Endothelial cell of umbilical vein (primary cell): ENCODE data around the gene TTC31. TPM values are rescaled to one million over a fixed set of nuclear protein-coding genes. Genes with fewer than 3 reads are reported as not detected.

ENCODE experiments used
- BruUV-seq: library from RNA; stranded (reverse); fragments of 400-500 nt; replicated peaks from 2 replicates; lab custom pipeline; 2021; lab: Mats Ljungman, UMichigan
- CTCF ChIA-PET: fragments of 300-600, 350-600 bp; sonication (Branson Sonifier 250); formaldehyde crosslinking; loops from one replicate; lab custom pipeline; 2021; ENCODE audit warnings: antibody characterized with exemption, inconsistent platforms; lab: Charles Lee
- POLR2A ChIA-PET: fragments of 300-600, 350-600 bp; sonication (Branson Sonifier 250); formaldehyde crosslinking; loops from one replicate; lab custom pipeline; 2021; ENCODE audit warnings: antibody characterized with exemption, inconsistent platforms; lab: Charles Lee
- DNase-seq: peaks from one replicate; pipeline ENCODE4 v3.0.0-alpha.2; 2011; ENCODE audit warnings: low read depth, low spot score
- FAIRE-seq: peaks from 2 replicates; lab custom pipeline; 2011; peaks lifted over from hg19 to GRCh38; lab: Jason Lieb, UNC
- H2AFZ ChIP-seq: 2 replicates; pipeline ENCODE4 v1.6.0; 2012; ENCODE audit warnings: low read depth, low read length, control low read depth, inconsistent platforms
- H3K27ac ChIP-seq: 2 replicates; pipeline ENCODE4 v1.5.1; 2011; ENCODE audit warnings: low read depth, mild to moderate bottlenecking, control low read depth, low read length, moderate library complexity; ENCODE audit not compliant: insufficient read depth
- H3K27me3 ChIP-seq, 2 experiments: 2 replicates each; pipeline versions ENCODE4 v1.6.0 to v1.6.1; 2011; ENCODE audit warnings: low read length in 2 of 2, mixed read lengths in 1 of 2; ENCODE audit not compliant: control insufficient read depth in 2 of 2, insufficient read depth in 2 of 2
- H3K36me3 ChIP-seq, 2 experiments: 2 replicates in 1 of 2; 3 replicates in 1 of 2; pipeline ENCODE4 v1.5.1; 2011; ENCODE audit warnings: low read length in 2 of 2, mild to moderate bottlenecking in 1 of 2, moderate library complexity in 1 of 2; ENCODE audit not compliant: control insufficient read depth in 2 of 2, insufficient read depth in 2 of 2; ENCODE audit errors: extremely low read depth in 1 of 2
- H3K4me1 ChIP-seq: 3 replicates; pipeline ENCODE4 v1.5.1; 2011; ENCODE audit warnings: mild to moderate bottlenecking, low read length; ENCODE audit not compliant: control insufficient read depth, insufficient read depth; ENCODE audit errors: extremely low read depth
- H3K4me2 ChIP-seq: 2 replicates; pipeline ENCODE4 v1.6.1; 2011; ENCODE audit warnings: low read length, control low read depth, mixed read lengths; ENCODE audit not compliant: insufficient read depth
- H3K4me3 ChIP-seq, 3 experiments: fragments of 200-600 bp in 1 of 3; sonication (generic), shearing (Covaris generic) in 1 of 3; replicated peaks in 1 of 3; 2 replicates each; pipeline ENCODE4 v1.5.1; 2011 to 2016; ENCODE audit warnings: control low read depth in 3 of 3, low read length in 3 of 3, mild to moderate bottlenecking in 2 of 3, inconsistent platforms in 1 of 3, low read depth in 1 of 3, moderate library complexity in 1 of 3; ENCODE audit not compliant: insufficient read depth in 1 of 3
- H3K79me2 ChIP-seq: 2 replicates; pipeline ENCODE4 v1.6.0; 2012; ENCODE audit warnings: low read length, inconsistent platforms; ENCODE audit not compliant: control insufficient read depth, insufficient read depth
- H3K9ac ChIP-seq: replicated peaks from 2 replicates; pipeline ENCODE3; 2011; ENCODE audit warnings: low read length, control low read depth; ENCODE audit not compliant: insufficient read depth; ENCODE audit errors: extremely low read depth
- H3K9me1 ChIP-seq: replicated peaks from 3 replicates; pipeline ENCODE4 v1.6.0; 2011; ENCODE audit warnings: mild to moderate bottlenecking, low read length; ENCODE audit not compliant: control insufficient read depth, insufficient read depth; ENCODE audit errors: extremely low read depth
- H3K9me3 ChIP-seq: replicated peaks from 2 replicates; pipeline ENCODE4 v1.5.1; 2012; ENCODE audit warnings: low read length, inconsistent platforms; ENCODE audit not compliant: control insufficient read depth, insufficient read depth
- H4K20me1 ChIP-seq: replicated peaks from 2 replicates; pipeline ENCODE3; 2011; ENCODE audit warnings: mild to moderate bottlenecking, low read length; ENCODE audit not compliant: control insufficient read depth, insufficient read depth; ENCODE audit errors: extremely low read depth
- EZH2 ChIP-seq: IDR thresholded peaks from 2 replicates; pipeline ENCODE4 v1.6.1; 2012; ENCODE audit warnings: borderline replicate concordance, low read depth, mild to moderate bottlenecking, moderate library complexity, low read length, inconsistent platforms; ENCODE audit not compliant: severe bottlenecking
- FOS ChIP-seq: IDR thresholded peaks from 2 replicates; pipeline ENCODE4 v1.6.1; 2011; ENCODE audit warnings: mild to moderate bottlenecking, low read length, moderate library complexity, borderline replicate concordance; ENCODE audit not compliant: insufficient read depth
- GATA2 ChIP-seq: IDR thresholded peaks from 2 replicates; pipeline ENCODE4 v1.7.0; 2011; ENCODE audit warnings: low read depth, mild to moderate bottlenecking, moderate library complexity, mixed read lengths, low read length; ENCODE audit not compliant: insufficient read length, insufficient read depth
- JUN ChIP-seq: IDR thresholded peaks from 2 replicates; pipeline ENCODE4 v1.6.1; 2011; ENCODE audit warnings: borderline replicate concordance, low read depth; ENCODE audit not compliant: insufficient read length, insufficient read depth
- MYC ChIP-seq: IDR thresholded peaks from one replicate; pipeline ENCODE4 v1.6.1; 2011; ENCODE audit warnings: mild to moderate bottlenecking, low read depth, low read length
- POLR2A ChIP-seq: IDR thresholded peaks from 2 replicates; pipeline ENCODE4 v1.6.1; 2012; ENCODE audit warnings: low read depth, mild to moderate bottlenecking, control low read depth, low read length
- POLR2AphosphoS5 ChIP-seq: IDR thresholded peaks from 2 replicates; pipeline ENCODE4 v1.6.1; 2012; ENCODE audit warnings: low read depth, mild to moderate bottlenecking, control low read depth, low read length, moderate library complexity; ENCODE audit not compliant: insufficient read depth
- dilution Hi-C: fragments of 300-500 bp; cut with MboI; formaldehyde crosslinking; loops from one replicate; pipeline ENCODE4 v1.15.0; 2019; ENCODE audit warnings: low sequenced_read_pairs; ENCODE audit not compliant: extremely low pct_ligation_motif_present
- intact Hi-C: fragments of 100-400 bp; cut with micrococcal nuclease; formaldehyde crosslinking; loops from one replicate; pipeline ENCODE4 v1.10.0; 2022
- polyA plus RNA-seq, 4 experiments: library from polyadenylated mRNA; depleted of rRNA in 3 of 4; stranded (reverse) in 3 of 4; unstranded in 1 of 4; fragments of >200 nt; gene quantifications; 2 replicates each; pipeline versions ENCODE4 v1.2.1 to v1.2.3, GENCODE V29; 2011 to 2012; ENCODE audit warnings: missing spikeins in 1 of 4
- total RNA-seq: library from RNA; stranded (reverse); gene quantifications from 2 replicates; pipeline ENCODE4 v1.2.3, GENCODE V29; 2021
- TF ChIP-seq, protein P1 (sequence below): IDR thresholded peaks from 2 replicates; pipeline ENCODE4 v1.6.1; 2011; ENCODE audit not compliant: insufficient read depth, insufficient read length
- TF ChIP-seq, protein P2 (sequence below), 2 donors: IDR thresholded peaks; 1 replicate in 1 of 2; 2 replicates in 1 of 2; pipeline ENCODE4 v1.5.1; 2011; ENCODE audit warnings: low read length in 2 of 2, mild to moderate bottlenecking in 2 of 2, moderate library complexity in 2 of 2, control low read depth in 1 of 2, inconsistent platforms in 1 of 2, low read depth in 1 of 2; ENCODE audit not compliant: insufficient read depth in 1 of 2; ENCODE audit errors: extremely low read depth in 1 of 2

TTC31 gene
- total and polyA plus RNA-seq, 2 donors (not counting 3 experiments of a cell fraction or from before 2014, with no cell fraction given), result 20.1 to 24.1 TPM

DNA sequence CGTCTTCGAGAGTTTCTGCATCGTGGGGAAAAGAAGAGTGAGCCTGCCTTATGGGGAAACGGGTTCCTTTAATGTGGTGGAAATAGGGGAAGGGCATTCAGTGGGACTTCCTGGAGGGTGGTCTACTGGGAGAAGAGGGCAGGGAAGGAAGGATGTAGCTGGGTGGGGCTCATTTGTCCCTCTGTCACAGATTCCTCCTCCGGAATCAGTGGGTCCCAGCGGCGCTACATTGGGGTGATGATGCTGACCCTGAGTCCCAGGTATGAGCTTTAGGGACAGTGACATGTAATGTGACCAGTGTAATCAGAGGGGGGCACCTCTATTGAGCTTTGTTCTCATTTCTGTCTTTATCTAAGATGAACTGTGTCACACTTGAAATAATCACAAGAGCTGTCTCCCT, 48.8 kb downstream of the TTC31 start:
- no peak for DNase-seq
- Histone ChIP-seq H4K20me1 (no peaks in the 10 kb centered on the region), H3K4me3 (no peak overlapping the region), H2AFZ (no peak overlapping the region), H3K9me1 (no peaks in the 10 kb centered on the region), H3K4me2 (no peak overlapping the region), H3K27me3 (no peaks in the 10 kb centered on the region), H3K27ac (no peak overlapping the region), H3K79me2 (peaks cover 19% of the 10 kb centered on the region), H3K9me3 (no peaks in the 10 kb centered on the region), H3K36me3 (peaks cover 4 to 19% of the 10 kb centered on the region in 2 experiments), H3K4me1 (peaks cover 20% of the 10 kb centered on the region), H3K9ac (no peak overlapping the region)
- no TSS peak for BruUV-seq
- no peak for FAIRE-seq
- POLR2A ChIA-PET, result no interaction called here
- dilution Hi-C loops (no loop called here), intact Hi-C loops (loop anchor here (2.0 to 5.0 kb wide), 3 partner anchors 34 to 281 kb away; partner anchors contain the start of gene LBX2)
- TF ChIP-seq FOS (no peak), GATA2 (no peak), POLR2A (no peak), MYC (no peak), POLR2AphosphoS5 (no peak), EZH2 (no peak), JUN (no peak)
- TF ChIP-seq, protein P1, sequence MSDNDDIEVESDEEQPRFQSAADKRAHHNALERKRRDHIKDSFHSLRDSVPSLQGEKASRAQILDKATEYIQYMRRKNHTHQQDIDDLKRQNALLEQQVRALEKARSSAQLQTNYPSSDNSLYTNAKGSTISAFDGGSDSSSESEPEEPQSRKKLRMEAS, result no peak
- TF ChIP-seq, protein P2, sequence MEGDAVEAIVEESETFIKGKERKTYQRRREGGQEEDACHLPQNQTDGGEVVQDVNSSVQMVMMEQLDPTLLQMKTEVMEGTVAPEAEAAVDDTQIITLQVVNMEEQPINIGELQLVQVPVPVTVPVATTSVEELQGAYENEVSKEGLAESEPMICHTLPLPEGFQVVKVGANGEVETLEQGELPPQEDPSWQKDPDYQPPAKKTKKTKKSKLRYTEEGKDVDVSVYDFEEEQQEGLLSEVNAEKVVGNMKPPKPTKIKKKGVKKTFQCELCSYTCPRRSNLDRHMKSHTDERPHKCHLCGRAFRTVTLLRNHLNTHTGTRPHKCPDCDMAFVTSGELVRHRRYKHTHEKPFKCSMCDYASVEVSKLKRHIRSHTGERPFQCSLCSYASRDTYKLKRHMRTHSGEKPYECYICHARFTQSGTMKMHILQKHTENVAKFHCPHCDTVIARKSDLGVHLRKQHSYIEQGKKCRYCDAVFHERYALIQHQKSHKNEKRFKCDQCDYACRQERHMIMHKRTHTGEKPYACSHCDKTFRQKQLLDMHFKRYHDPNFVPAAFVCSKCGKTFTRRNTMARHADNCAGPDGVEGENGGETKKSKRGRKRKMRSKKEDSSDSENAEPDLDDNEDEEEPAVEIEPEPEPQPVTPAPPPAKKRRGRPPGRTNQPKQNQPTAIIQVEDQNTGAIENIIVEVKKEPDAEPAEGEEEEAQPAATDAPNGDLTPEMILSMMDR (IDR thresholded peaks at IDR 0.05; ENCODE audit: extremely low read depth in 1 of 2, insufficient read depth in 1 of 2, low read depth in 1 of 2, low read length in 2 of 2), result no peak
- CTCF ChIA-PET, result interaction anchor here (0.5 to 5.2 kb wide), 26 partner anchors 13 to 708 kb away, joined by 3 to 82 read pairs (median 5); partner anchors contain the start of genes CCDC142, LBX2, MOGS and PCGF1
